Measurements from ENCODE around the gene TSPO2.
"Not testable (repeated sequence)": the region's sequence is repeated elsewhere in the genome, so short reads cannot be mapped to it uniquely, and the experiment has no call there.

TSPO2 gene

GRCh38 chr6:41000248-41000647 lies 42.0 kb upstream of the TSPO2 start:
- no peak for DNase-seq (ENCODE audit: low read depth in 2 of 2)
- H3K4me3 ChIP-seq (replicated peaks in 1 of 2; ENCODE audit: low read depth in 2 of 2, low read length in 2 of 2), result no peak overlapping the region
- TF ChIP-seq, protein P1, sequence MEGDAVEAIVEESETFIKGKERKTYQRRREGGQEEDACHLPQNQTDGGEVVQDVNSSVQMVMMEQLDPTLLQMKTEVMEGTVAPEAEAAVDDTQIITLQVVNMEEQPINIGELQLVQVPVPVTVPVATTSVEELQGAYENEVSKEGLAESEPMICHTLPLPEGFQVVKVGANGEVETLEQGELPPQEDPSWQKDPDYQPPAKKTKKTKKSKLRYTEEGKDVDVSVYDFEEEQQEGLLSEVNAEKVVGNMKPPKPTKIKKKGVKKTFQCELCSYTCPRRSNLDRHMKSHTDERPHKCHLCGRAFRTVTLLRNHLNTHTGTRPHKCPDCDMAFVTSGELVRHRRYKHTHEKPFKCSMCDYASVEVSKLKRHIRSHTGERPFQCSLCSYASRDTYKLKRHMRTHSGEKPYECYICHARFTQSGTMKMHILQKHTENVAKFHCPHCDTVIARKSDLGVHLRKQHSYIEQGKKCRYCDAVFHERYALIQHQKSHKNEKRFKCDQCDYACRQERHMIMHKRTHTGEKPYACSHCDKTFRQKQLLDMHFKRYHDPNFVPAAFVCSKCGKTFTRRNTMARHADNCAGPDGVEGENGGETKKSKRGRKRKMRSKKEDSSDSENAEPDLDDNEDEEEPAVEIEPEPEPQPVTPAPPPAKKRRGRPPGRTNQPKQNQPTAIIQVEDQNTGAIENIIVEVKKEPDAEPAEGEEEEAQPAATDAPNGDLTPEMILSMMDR (IDR thresholded peaks at IDR 0.05; ENCODE audit: low read depth, low read length), result no peak

DNA sequence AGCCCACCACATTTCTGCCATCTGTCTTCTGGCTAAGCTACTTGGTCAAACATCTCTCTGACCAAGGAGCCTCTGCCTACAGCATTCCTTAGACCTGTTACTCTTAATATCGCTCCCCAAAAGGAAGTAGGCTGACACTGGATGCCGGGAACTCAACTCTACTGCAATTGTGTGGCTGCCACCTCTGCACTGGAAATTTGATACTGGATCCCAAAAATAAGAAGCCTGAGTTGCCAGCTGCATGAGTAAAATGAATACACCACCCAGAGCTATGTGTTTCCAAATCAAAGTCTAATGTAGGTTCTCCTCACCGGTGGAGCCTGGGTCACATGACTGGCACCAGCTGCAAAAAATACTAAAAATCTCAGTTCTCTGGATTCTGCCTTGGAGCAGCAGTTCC lies 40.1 kb upstream of the TSPO2 start:
- no peak overlapping the region for H3K4me3 ChIP-seq (replicated peaks in 1 of 2; ENCODE audit: low read depth in 2 of 2, low read length in 2 of 2)
- TF ChIP-seq, protein P1 (IDR thresholded peaks at IDR 0.05; ENCODE audit: low read depth, low read length), result no peak
- DNase-seq (ENCODE audit: low read depth in 2 of 2), result no peak

DNA sequence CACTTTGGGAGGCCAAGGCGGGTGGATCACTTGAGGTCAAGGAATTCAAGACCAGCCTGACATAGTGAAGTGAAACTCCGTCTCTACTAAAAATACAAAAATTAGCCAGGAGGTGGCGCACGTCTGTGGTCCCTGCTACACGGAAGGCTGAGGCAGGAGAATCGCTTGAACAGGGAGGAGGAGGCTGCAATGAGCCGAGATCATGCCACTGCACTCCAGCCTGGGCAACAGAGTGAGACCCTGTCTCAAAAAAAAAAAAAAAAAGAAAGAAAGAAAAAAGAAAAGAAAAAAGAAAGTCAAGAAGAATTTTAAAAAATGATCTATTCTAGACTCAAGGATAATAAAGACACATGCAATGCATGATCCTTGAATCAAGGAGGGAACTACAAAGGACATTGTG lies 36.0 kb upstream of the TSPO2 start:
- H3K4me3 ChIP-seq (replicated peaks in 1 of 2; ENCODE audit: low read depth in 2 of 2, low read length in 2 of 2), result not testable (repeated sequence)
- DNase-seq (ENCODE audit: low read depth in 2 of 2), result peak; percentile 73 to 76
- TF ChIP-seq, protein P1 (IDR thresholded peaks at IDR 0.05; ENCODE audit: low read depth, low read length), result peak; percentile 46

GRCh38 chr6:41006980-41007379 lies 35.3 kb upstream of the TSPO2 start:
- H3K4me3 ChIP-seq (replicated peaks in 1 of 2; ENCODE audit: low read depth in 2 of 2, low read length in 2 of 2); DNase-seq (ENCODE audit: low read depth in 2 of 2): not testable (repeated sequence)

DNA sequence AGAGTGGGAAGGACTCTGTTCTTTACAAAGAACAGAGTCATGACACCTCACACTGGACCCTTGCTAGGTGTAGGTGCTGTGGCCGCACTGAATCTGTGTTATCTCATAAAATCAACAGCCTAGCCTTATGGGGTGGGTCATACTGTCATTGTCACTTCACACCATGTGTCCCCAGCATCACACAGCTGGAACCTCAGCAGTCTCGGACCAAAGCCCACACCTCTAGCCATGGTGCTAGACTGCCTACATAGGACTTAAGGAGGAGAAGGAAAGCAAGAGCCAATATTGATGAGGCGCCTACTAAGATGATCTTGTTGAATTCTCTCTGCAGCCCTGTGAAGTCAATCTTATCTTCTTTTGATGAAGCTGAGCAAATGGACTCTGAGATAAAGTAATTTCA lies 34.3 kb upstream of the TSPO2 start:
- no peak overlapping the region for H3K4me3 ChIP-seq (replicated peaks in 1 of 2; ENCODE audit: low read depth in 2 of 2, low read length in 2 of 2)
- DNase-seq (ENCODE audit: low read depth in 2 of 2), result no peak
- TF ChIP-seq, protein P1 (IDR thresholded peaks at IDR 0.05; ENCODE audit: low read depth, low read length), result no peak

DNA sequence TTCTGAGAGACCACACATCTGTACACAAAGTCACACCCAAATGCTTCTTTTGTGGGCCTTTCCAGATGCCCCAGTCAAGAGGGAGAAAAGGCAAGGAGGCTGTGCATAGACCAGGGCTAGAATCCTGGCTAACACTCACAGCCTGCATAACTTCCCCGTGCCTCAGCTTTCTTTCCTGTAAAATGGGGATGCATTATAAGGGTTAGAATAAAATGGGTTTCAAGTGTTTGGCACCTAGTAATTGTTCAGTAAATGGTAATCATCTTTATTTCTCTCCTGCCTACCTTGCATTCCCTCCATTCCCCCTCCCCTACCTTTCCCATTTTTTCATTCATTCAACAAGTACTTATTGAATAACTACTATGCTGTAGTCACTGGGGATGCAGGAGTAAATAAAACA lies 32.6 kb upstream of the TSPO2 start:
- DNase-seq (ENCODE audit: low read depth in 2 of 2), result no peak

DNA sequence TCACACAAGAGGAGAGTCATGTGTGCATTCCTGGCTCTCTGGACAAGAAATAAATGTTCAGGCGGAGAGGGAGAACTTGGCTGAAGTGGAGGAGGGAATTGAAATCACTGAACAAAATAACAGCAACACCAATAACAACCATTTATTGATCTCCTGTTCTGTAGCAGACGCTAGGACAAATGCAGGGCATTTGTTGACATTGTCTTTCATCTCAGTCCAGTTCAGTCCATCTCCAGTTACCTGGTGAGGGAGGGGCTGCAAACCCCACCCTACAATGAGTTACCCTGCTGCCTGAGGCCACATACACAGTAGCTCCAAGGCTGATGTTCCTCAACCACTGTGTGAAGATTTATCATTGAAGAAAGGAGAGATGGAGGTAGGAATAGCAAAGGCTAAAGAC lies 30.6 kb upstream of the TSPO2 start:
- DNase-seq (ENCODE audit: low read depth in 2 of 2), result no peak
- TF ChIP-seq, protein P1 (IDR thresholded peaks at IDR 0.05; ENCODE audit: low read depth, low read length), result no peak
- no peak overlapping the region for H3K4me3 ChIP-seq (replicated peaks in 1 of 2; ENCODE audit: low read depth in 2 of 2, low read length in 2 of 2)

More for the DNA sequence above, 32.6 kb upstream of the TSPO2 start:
- no peak overlapping the region for H3K4me3 ChIP-seq (replicated peaks in 1 of 2; ENCODE audit: low read depth in 2 of 2, low read length in 2 of 2)
- TF ChIP-seq, protein P1 (IDR thresholded peaks at IDR 0.05; ENCODE audit: low read depth, low read length), result no peak

Measured in cardiac fibroblast (primary cell).